Endothelial cell (in vitro differentiated cells): Measurements from ENCODE around the gene PPOX. TPM values are rescaled to one million over a fixed set of nuclear protein-coding genes. Genes with fewer than 3 reads are reported as not detected.

Source experiments
- DNase-seq: peaks from one replicate; pipeline ENCODE4 v3.0.0; 2021; ENCODE audit warnings: low spot score
- H3K27ac Mint-ChIP-seq: one replicate; pipeline ENCODE4 v1.8.0; 2021; ENCODE audit warnings: mixed read lengths, inconsistent platforms; ENCODE audit not compliant: unreplicated experiment
- H3K27me3 Mint-ChIP-seq: one replicate; pipeline ENCODE4 v1.8.0; 2021; ENCODE audit warnings: mild to moderate bottlenecking, moderate library complexity, mixed read lengths, inconsistent platforms; ENCODE audit not compliant: unreplicated experiment
- H3K36me3 Mint-ChIP-seq: one replicate; pipeline ENCODE4 v1.8.0; 2021; ENCODE audit warnings: mild to moderate bottlenecking, low read depth, mixed read lengths, inconsistent platforms; ENCODE audit not compliant: unreplicated experiment
- H3K4me1 Mint-ChIP-seq: one replicate; pipeline ENCODE4 v1.8.0; 2021; ENCODE audit warnings: mild to moderate bottlenecking, mixed read lengths, inconsistent platforms; ENCODE audit not compliant: unreplicated experiment
- H3K4me3 Mint-ChIP-seq: one replicate; pipeline ENCODE4 v1.8.0; 2021; ENCODE audit warnings: mild to moderate bottlenecking, mixed read lengths, inconsistent platforms; ENCODE audit not compliant: unreplicated experiment
- H3K9me3 Mint-ChIP-seq: one replicate; pipeline ENCODE4 v1.8.0; 2021; ENCODE audit warnings: mixed read lengths, inconsistent platforms; ENCODE audit not compliant: unreplicated experiment
- total RNA-seq: library from RNA; stranded (reverse); fragmentation: NEBNext Ultra II Directional; extraction: Animal tissue kit (Norgen Biotek cat#: 25700); gene quantifications from one replicate; pipeline ENCODE4 v1.2.1, GENCODE V29; 2021; ENCODE audit not compliant: unreplicated experiment
- TF ChIP-seq, protein P1 (sequence below): fragments of 200-600 bp; sonication (generic); IDR thresholded peaks from one replicate; pipeline ENCODE4 v1.5.0; 2021; ENCODE audit warnings: antibody characterized with exemption; ENCODE audit not compliant: unreplicated experiment

PPOX gene
- total RNA-seq, 1 donor from 2014 or later: 39.0 TPM

DNA sequence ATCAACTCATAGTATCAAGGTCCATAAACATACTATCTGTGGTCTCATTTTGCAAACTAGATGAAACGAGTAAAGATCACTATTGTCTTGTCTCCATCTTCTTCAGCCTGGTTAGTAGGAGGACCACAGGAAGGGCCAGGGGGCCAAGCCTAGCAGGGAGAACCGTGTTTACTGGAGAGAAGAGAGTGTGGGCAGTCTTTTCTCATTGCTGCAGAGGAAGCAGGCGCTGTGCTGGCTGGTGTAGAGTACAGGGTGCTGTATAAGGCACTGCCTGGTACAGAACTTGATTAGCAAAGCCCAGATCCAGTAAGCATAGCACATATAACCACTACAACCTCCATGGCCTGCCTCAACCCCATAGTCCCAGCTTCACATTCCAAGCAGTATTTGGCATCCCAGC is 21.1 kb downstream of the PPOX start:
- TF ChIP-seq, protein P1, sequence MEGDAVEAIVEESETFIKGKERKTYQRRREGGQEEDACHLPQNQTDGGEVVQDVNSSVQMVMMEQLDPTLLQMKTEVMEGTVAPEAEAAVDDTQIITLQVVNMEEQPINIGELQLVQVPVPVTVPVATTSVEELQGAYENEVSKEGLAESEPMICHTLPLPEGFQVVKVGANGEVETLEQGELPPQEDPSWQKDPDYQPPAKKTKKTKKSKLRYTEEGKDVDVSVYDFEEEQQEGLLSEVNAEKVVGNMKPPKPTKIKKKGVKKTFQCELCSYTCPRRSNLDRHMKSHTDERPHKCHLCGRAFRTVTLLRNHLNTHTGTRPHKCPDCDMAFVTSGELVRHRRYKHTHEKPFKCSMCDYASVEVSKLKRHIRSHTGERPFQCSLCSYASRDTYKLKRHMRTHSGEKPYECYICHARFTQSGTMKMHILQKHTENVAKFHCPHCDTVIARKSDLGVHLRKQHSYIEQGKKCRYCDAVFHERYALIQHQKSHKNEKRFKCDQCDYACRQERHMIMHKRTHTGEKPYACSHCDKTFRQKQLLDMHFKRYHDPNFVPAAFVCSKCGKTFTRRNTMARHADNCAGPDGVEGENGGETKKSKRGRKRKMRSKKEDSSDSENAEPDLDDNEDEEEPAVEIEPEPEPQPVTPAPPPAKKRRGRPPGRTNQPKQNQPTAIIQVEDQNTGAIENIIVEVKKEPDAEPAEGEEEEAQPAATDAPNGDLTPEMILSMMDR: no peak
- peaks cover 7% of the 10 kb centered on the region for H3K36me3 Mint-ChIP-seq
- H3K4me1 Mint-ChIP-seq: peaks cover 59% of the 10 kb centered on the region
- DNase-seq: no peak
- no peak overlapping the region for H3K4me3 Mint-ChIP-seq
- peaks cover 2% of the 10 kb centered on the region for H3K27me3 Mint-ChIP-seq
- H3K9me3 Mint-ChIP-seq: no peaks in the 10 kb centered on the region
- no peak overlapping the region for H3K27ac Mint-ChIP-seq

DNA sequence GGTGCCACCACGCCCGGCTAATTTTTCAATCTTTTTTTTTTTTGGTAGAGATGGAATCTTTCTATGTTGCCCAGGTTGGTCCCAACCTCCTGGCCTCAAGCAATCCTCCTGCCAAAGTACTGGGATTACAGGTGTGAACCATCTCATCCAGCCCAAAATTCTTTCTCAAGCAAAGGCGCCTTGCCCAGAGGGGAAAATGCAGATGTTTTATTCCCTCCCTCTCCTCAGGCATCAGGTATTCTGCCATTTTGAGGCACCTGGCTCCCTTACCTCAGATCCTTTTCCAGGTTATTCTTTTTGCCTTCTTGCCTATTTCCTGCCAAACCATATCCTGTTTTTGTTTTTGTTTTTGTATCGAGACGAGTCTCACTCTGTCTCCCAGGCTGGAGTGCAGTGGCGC is 22.2 kb downstream of the PPOX start:
- Mint-ChIP-seq H3K4me1 (peaks cover 67% of the 10 kb centered on the region), H3K9me3 (no peaks in the 10 kb centered on the region), H3K27me3 (peaks cover 3% of the 10 kb centered on the region), H3K27ac (peak overlapping the region; percentile 75), H3K4me3 (no peak overlapping the region), H3K36me3 (peaks cover 16% of the 10 kb centered on the region)
- TF ChIP-seq, protein P1: no peak
- DNase-seq: no peak

DNA sequence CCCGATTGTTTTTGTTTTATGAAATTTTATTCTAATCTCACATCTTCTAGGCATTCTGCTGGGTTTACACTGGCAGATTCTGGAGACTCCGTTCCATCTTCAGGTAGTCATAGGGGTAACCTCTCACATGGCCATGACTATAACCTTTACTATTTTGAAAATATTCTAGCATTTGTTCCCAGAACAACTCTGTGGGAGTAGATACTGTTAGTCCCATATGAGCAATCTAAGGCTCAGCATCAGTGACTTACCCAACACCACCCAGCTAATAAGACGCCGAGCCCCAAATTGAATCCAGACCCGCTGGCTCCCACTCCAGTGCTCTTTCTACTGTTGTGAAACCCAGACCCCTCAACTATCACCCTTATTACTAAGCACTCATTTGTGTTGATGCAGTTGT is 22.8 kb downstream of the PPOX start:
- Mint-ChIP-seq H3K27ac (peak overlapping the region; percentile 72), H3K36me3 (peaks cover 16% of the 10 kb centered on the region), H3K9me3 (no peaks in the 10 kb centered on the region), H3K4me3 (no peak overlapping the region), H3K27me3 (peaks cover 3% of the 10 kb centered on the region), H3K4me1 (peaks cover 70% of the 10 kb centered on the region)
- DNase-seq: no peak
- TF ChIP-seq, protein P1: no peak

DNA sequence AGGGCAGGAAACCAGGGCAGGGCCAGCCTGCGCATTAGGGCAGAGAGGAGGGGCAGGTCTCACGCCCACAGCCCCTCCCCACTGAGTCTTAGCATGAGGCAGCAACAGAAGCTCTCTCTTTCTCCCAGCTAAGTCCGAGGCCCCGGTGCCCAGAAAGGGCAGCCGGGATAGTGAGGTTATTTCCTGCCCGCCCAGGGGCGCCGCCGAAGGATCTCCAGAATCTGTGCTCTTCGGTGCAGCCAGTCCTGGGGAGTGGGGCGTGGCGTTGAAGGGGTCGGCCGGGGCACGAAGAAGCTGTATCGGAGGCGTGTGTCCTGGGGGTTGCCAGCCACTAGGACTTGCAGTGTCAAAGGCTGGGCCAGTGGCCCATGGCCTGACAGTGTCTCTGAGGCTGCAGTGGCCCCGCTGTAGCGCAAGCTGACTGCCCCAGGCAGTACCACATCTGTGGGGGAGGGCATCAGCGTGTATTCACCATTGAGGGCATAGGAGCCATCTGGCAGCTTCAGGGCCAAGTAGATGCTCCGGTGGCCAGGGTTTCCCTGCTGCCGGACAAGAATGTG is 24.8 kb downstream of the PPOX start:
- no peak for DNase-seq
- Mint-ChIP-seq H3K27ac (no peak overlapping the region), H3K36me3 (peaks cover 25% of the 10 kb centered on the region), H3K9me3 (no peaks in the 10 kb centered on the region), H3K4me1 (peaks cover 69% of the 10 kb centered on the region), H3K27me3 (peaks cover 9% of the 10 kb centered on the region), H3K4me3 (no peak overlapping the region)
- TF ChIP-seq, protein P1: no peak

DNA sequence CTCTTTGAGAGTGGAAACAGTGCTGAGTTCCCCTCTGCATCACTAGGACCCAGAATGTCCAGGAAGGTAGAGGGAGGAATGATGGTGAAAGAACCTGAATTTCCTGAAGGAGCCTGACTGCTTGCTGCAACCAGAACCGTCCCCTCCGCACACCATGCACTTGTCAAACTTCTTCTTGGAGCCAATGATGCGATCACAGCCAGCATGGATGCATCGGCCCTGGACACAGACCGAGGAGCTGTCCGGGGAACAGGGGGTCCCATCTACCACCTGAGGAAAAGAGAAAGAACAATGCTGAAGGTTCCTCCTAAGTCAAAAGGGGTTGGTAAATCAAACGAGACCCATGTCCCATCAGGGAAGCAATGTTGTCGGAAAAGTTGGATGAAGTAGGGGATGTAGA is 25.7 kb downstream of the PPOX start:
- Mint-ChIP-seq H3K27me3 (peaks cover 11% of the 10 kb centered on the region), H3K9me3 (no peaks in the 10 kb centered on the region), H3K4me3 (no peak overlapping the region), H3K4me1 (peaks cover 69% of the 10 kb centered on the region), H3K36me3 (peaks cover 25% of the 10 kb centered on the region), H3K27ac (no peak overlapping the region)
- TF ChIP-seq, protein P1: no peak
- DNase-seq: no peak
